Activated B cell treated with CpG ODN at 0.5 μM for 24 hours (primary cell): ENCODE measurements around the gene UPF3A. TPM values are rescaled to one million over a fixed set of nuclear protein-coding genes. Genes with fewer than 3 reads are reported as not detected.

Source experiments
- ATAC-seq: fragments of 200-7000 bp; cut with Tn5 transposase; one replicate; pipeline ENCODE4 v1.10.0; 2021; ENCODE audit warnings: low read depth, mild to moderate bottlenecking, moderate library complexity
- CTCF ChIA-PET: fragments of 350-600 bp; sonication (Branson Sonifier 250); formaldehyde crosslinking; loops from one replicate; lab custom pipeline; 2021; ENCODE audit warnings: antibody characterized with exemption; lab: Charles Lee
- POLR2A ChIA-PET: fragments of 350-600 bp; sonication (Branson Sonifier 250); formaldehyde crosslinking; loops from one replicate; lab custom pipeline; 2021; ENCODE audit warnings: antibody characterized with exemption; lab: Charles Lee
- DNase-seq: peaks from one replicate; pipeline ENCODE4 v3.0.0; 2022
- H3K27ac Mint-ChIP-seq: one replicate; pipeline ENCODE4 v1.8.0; 2020; ENCODE audit warnings: mixed read lengths
- H3K27me3 Mint-ChIP-seq: one replicate; pipeline ENCODE4 v1.8.0; 2021; ENCODE audit warnings: mixed read lengths
- H3K36me3 Mint-ChIP-seq: one replicate; pipeline ENCODE4 v1.8.0; 2021; ENCODE audit warnings: low read depth, mixed read lengths
- H3K4me1 Mint-ChIP-seq: one replicate; pipeline ENCODE4 v1.8.0; 2021; ENCODE audit warnings: mixed read lengths
- H3K4me3 Mint-ChIP-seq: one replicate; pipeline ENCODE4 v1.8.0; 2020; ENCODE audit warnings: mild to moderate bottlenecking, mixed read lengths
- H3K9me3 Mint-ChIP-seq: one replicate; pipeline ENCODE4 v1.8.0; 2020; ENCODE audit warnings: mixed read lengths
- intact Hi-C: fragments of 100-400 bp; cut with micrococcal nuclease; formaldehyde crosslinking; loops from one replicate; pipeline ENCODE4 v1.15.1; 2024
- total RNA-seq: library from RNA; stranded (reverse); gene quantifications from 2 replicates; pipeline ENCODE4 v1.2.3, GENCODE V29; 2022
- TF ChIP-seq, protein P1 (sequence below): fragments of 200-600 bp; IDR thresholded peaks from one replicate; pipeline ENCODE4 v1.8.0; 2022; ENCODE audit warnings: antibody characterized with exemption, mild to moderate bottlenecking

The UPF3A gene
- total RNA-seq, 1 donor from 2014 or later, result 83.2 TPM

DNA sequence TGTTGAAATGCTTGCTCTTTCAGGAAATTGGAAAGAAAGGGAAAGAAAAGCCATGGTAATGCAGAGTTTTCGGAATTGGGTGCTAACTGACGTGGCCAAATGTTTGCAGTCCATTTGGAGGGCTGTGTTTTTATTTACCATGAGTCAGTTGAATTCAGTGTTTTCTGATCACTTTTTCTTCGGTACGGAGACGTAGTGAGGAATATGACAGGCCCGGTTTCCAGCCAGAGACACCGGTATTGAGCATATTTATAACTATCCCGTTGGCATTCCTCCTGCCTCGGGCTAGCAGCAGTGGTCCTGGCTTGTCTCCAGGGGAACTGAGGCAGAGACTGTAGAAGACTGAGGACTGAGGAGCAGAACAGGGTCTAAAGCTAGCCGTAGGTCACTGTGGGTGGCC lies 45.7 kb upstream of the UPF3A start:
- TF ChIP-seq, protein P1, sequence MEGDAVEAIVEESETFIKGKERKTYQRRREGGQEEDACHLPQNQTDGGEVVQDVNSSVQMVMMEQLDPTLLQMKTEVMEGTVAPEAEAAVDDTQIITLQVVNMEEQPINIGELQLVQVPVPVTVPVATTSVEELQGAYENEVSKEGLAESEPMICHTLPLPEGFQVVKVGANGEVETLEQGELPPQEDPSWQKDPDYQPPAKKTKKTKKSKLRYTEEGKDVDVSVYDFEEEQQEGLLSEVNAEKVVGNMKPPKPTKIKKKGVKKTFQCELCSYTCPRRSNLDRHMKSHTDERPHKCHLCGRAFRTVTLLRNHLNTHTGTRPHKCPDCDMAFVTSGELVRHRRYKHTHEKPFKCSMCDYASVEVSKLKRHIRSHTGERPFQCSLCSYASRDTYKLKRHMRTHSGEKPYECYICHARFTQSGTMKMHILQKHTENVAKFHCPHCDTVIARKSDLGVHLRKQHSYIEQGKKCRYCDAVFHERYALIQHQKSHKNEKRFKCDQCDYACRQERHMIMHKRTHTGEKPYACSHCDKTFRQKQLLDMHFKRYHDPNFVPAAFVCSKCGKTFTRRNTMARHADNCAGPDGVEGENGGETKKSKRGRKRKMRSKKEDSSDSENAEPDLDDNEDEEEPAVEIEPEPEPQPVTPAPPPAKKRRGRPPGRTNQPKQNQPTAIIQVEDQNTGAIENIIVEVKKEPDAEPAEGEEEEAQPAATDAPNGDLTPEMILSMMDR, result no peak
- peaks cover 39% of the 10 kb centered on the region for H3K36me3 Mint-ChIP-seq
- peak overlapping the region; percentile 59 for H3K27ac Mint-ChIP-seq
- H3K9me3 Mint-ChIP-seq, result no peaks in the 10 kb centered on the region
- ChIA-PET POLR2A (interaction anchor here (0.7 to 1.6 kb wide), 3 partner anchors 44 to 170 kb away, joined by 3 to 4 read pairs (median 4); partner anchors contain the start of gene UPF3A), CTCF (no interaction called here)
- ATAC-seq (no peak), DNase-seq (no peak)
- peaks cover 2% of the 10 kb centered on the region for H3K27me3 Mint-ChIP-seq
- H3K4me3 Mint-ChIP-seq, result peak overlapping the region; percentile 86
- peaks cover 22% of the 10 kb centered on the region for H3K4me1 Mint-ChIP-seq
- intact Hi-C loops, result loop anchor here (1.0 to 5.0 kb wide), 6 partner anchors 46 to 1293 kb away; partner anchors contain the start of genes CHAMP1 and UPF3A

DNA sequence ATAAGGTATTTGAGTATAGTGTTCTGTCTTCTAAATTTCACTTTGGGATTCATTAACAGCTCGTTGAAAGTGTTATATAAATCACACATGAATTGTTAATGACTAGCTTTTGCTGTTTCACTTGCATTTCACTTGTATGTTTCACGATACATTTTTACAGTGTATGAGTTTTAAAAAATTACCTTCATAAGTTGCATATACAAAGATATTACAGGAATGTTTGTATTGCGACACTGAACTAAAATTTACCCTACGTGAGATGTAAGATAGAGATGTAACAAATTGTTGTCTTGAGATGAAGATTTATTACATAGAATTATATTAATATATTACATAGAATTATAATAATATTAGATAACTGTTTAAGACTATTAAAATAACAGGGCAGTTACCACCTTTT lies 45.2 kb upstream of the UPF3A start:
- CTCF ChIA-PET, result interaction anchor here (1.0 to 1.3 kb wide), 2 partner anchors 9 to 22 kb away, joined by 3 read pairs; no protein-coding TSS in a partner anchor
- peaks cover 22% of the 10 kb centered on the region for H3K4me1 Mint-ChIP-seq
- H3K27me3 Mint-ChIP-seq, result no peaks in the 10 kb centered on the region
- peaks cover 43% of the 10 kb centered on the region for H3K36me3 Mint-ChIP-seq
- TF ChIP-seq, protein P1, result no peak
- POLR2A ChIA-PET, result interaction anchor here (1.6 kb wide), 1 partner anchor 170 kb away, joined by 3 read pairs; no protein-coding TSS in a partner anchor
- H3K4me3 Mint-ChIP-seq, result peak overlapping the region; percentile 86
- intact Hi-C loops, result loop anchor here (5.0 kb wide), 1 partner anchor 1294 kb away; no protein-coding TSS in a partner anchor
- ATAC-seq (no peak), DNase-seq (no peak)
- no peaks in the 10 kb centered on the region for H3K9me3 Mint-ChIP-seq
- no peak overlapping the region for H3K27ac Mint-ChIP-seq

DNA sequence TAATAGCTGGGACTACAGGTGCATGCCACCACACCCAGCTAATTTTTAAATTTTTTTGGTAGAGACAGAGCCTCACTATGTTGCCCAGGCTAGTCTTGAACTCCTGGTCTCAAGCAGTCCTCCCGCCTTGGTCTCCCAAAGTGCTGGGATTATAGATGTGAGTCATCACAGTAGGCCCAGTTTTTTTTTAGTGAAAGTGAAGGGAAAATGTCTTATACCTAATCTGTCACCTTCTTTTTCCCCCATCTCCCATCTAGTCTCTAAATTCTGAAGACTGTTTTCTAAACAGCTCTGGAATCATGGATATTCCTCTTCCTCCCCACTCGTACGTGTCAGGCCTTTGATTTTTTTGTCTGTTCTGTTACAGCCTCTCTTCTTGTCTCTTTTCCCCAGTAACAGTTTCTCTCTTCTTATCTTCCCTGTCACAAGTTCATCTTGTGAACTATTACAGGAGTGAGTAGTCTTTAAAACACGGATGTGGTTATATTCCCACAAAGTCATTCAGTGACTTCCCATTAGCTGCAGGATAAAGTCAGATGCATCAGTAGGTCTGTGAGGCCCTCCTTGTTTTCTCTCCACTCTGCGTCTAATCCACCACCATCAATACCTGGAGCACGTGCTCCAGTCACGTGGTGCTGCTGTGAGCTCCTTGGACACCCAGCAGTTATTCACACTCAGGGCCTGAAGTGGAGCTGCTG lies 43.8 kb upstream of the UPF3A start:
- Mint-ChIP-seq H3K36me3 (peaks cover 56% of the 10 kb centered on the region), H3K27me3 (no peaks in the 10 kb centered on the region), H3K4me3 (peak overlapping the region; percentile 9), H3K4me1 (peaks cover 22% of the 10 kb centered on the region), H3K9me3 (no peaks in the 10 kb centered on the region), H3K27ac (no peak overlapping the region)
- DNase-seq (no peak), ATAC-seq (no peak)
- ChIA-PET POLR2A (interaction anchor here (0.6 kb wide), 1 partner anchor 40 kb away, joined by 5 read pairs; no protein-coding TSS in a partner anchor), CTCF (interaction anchor here (1.3 kb wide), 1 partner anchor 20 kb away, joined by 3 read pairs; no protein-coding TSS in a partner anchor)
- TF ChIP-seq, protein P1, result no peak
- intact Hi-C loops, result loop anchor here (5.0 kb wide), 1 partner anchor 1295 kb away; no protein-coding TSS in a partner anchor

DNA sequence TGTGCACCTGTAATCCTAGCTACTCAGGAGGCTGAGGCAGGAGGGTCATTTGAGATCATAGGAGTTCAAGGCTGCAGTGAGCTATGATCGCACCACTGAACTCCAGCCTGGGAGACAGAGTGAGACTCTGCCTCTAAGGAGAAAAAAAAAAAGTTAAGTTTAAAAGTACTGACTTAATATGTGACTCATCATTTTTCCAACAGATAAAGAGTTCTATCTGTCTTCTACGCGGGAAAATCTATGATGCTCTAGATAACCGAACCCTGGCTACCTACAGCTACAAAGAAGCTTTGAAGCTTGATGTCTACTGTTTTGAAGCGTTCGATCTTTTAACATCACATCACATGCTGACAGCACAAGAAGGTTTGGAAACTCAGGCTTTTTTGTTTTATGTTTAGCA lies 39.5 kb upstream of the UPF3A start:
- Mint-ChIP-seq H3K27me3 (no peaks in the 10 kb centered on the region), H3K4me3 (no peak overlapping the region), H3K4me1 (peaks cover 3% of the 10 kb centered on the region), H3K27ac (no peak overlapping the region), H3K36me3 (peaks cover 91% of the 10 kb centered on the region), H3K9me3 (no peaks in the 10 kb centered on the region)
- DNase-seq (no peak), ATAC-seq (no peak)
- ChIA-PET POLR2A (no interaction called here), CTCF (no interaction called here)
- intact Hi-C loops, result no loop called here
- TF ChIP-seq, protein P1, result no peak

DNA sequence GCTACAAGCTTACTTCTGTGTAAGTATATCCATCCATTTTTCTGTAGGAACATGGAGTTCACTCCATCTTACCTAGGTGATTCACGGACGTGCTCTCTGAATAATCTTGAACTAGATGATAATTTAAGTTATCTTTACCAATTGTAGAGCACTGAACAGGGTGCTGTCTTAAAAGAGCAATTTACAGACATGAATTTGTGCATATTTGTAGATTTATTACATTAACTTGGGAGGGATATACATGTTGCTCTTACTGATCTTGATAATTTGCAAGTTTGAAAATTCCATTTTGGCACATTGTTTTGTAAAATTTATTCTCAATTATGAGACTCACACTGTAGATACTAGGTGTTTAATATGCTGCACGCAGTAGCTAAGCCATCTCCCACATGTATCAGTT lies 37.4 kb upstream of the UPF3A start:
- Mint-ChIP-seq H3K4me1 (no peaks in the 10 kb centered on the region), H3K36me3 (peaks cover 91% of the 10 kb centered on the region), H3K27ac (no peak overlapping the region), H3K27me3 (no peaks in the 10 kb centered on the region), H3K9me3 (no peaks in the 10 kb centered on the region), H3K4me3 (no peak overlapping the region)
- DNase-seq, result no peak
- POLR2A ChIA-PET, result no interaction called here
- TF ChIP-seq, protein P1, result no peak
- ATAC-seq, result no peak
- intact Hi-C loops, result no loop called here
- CTCF ChIA-PET, result no interaction called here
